GM12878 (cell line): ENCODE data around the gene GNL3. TPM values are rescaled to one million over a fixed set of nuclear protein-coding genes. Genes with fewer than 3 reads are reported as not detected.
A peak's percentile ranks its signal among the peaks of the same experiment; 100 is the strongest.

Source experiments
- ASH2L ChIP-seq: fragments of 300-600, 200-600 bp; sonication (generic); IDR thresholded peaks from 2 replicates; pipeline ENCODE4 v1.6.1; 2017; ENCODE audit warnings: low read depth, mild to moderate bottlenecking, borderline replicate concordance
- CBX5 ChIP-seq: sonication (generic); IDR thresholded peaks from 2 replicates; pipeline ENCODE4 v1.6.1; 2016; ENCODE audit warnings: low read depth, moderate library complexity, mild to moderate bottlenecking, inconsistent platforms
- CREB1 ChIP-seq: IDR thresholded peaks from 2 replicates; pipeline ENCODE4 v1.6.1; 2012; ENCODE audit warnings: low read depth, mild to moderate bottlenecking, inconsistent platforms
- GABPA ChIP-seq: IDR thresholded peaks from 2 replicates; pipeline ENCODE4 v1.6.1; 2014; ENCODE audit warnings: antibody characterized with exemption, low read depth, mild to moderate bottlenecking, inconsistent platforms
- HCFC1 ChIP-seq: fragments of 150-350 bp; IDR thresholded peaks from 2 replicates; pipeline ENCODE4 v1.6.1; 2014; ENCODE audit warnings: low read length
- JUND ChIP-seq: IDR thresholded peaks from 2 replicates; pipeline ENCODE4 v1.6.1; 2012; ENCODE audit warnings: low read depth, mild to moderate bottlenecking, low read length, improper control_type of control experiment, moderate library complexity
- NBN ChIP-seq: fragments of 450-650 bp; IDR thresholded peaks from 2 replicates; pipeline ENCODE4 v1.6.1; 2016
- NR2C1 ChIP-seq: fragments of 450-650 bp; IDR thresholded peaks from 2 replicates; pipeline ENCODE4 v1.6.1; 2017; ENCODE audit warnings: antibody characterized with exemption, mild to moderate bottlenecking, moderate library complexity
- NR2C2 ChIP-seq: IDR thresholded peaks from 2 replicates; pipeline ENCODE4 v1.6.1; 2011; ENCODE audit warnings: borderline replicate concordance, low read depth; ENCODE audit not compliant: control insufficient read depth, insufficient read length
- NR2F1 ChIP-seq: fragments of 450-650 bp; conservative IDR thresholded peaks from 2 replicates; pipeline ENCODE4 v1.6.1; 2017; ENCODE audit warnings: mild to moderate bottlenecking
- POLR2AphosphoS2 ChIP-seq: IDR thresholded peaks from 2 replicates; pipeline ENCODE4 v1.6.1; 2011; ENCODE audit warnings: low read depth, mild to moderate bottlenecking, low read length, improper control_type of control experiment, moderate library complexity
- POLR2AphosphoS5 ChIP-seq: IDR thresholded peaks from 2 replicates; pipeline ENCODE4 v1.6.1; 2011; ENCODE audit warnings: mild to moderate bottlenecking, low read length, inconsistent platforms
- RUNX3 ChIP-seq: IDR thresholded peaks from 2 replicates; pipeline ENCODE4 v1.6.1; 2012; ENCODE audit warnings: low read length, inconsistent platforms
- SP1 ChIP-seq: IDR thresholded peaks from one replicate; pipeline ENCODE4 v1.6.1; 2011; ENCODE audit warnings: low read depth, low read length
- SREBF2 ChIP-seq: IDR thresholded peaks from 2 replicates; pipeline ENCODE4 v1.6.1; 2012; ENCODE audit warnings: mild to moderate bottlenecking, low read length
- SUZ12 ChIP-seq: fragments of 200-600 bp; sonication (generic); IDR thresholded peaks from one replicate; pipeline ENCODE4 v1.6.1; 2018; ENCODE audit warnings: antibody characterized with exemption, mild to moderate bottlenecking; ENCODE audit not compliant: unreplicated experiment
- ZBTB4 ChIP-seq: fragments of 450-650 bp; formaldehyde crosslinking; IDR thresholded peaks from 2 replicates; pipeline ENCODE4 v1.4.0; 2022; ENCODE audit warnings: mild to moderate bottlenecking, moderate library complexity
- ZNF384 ChIP-seq: IDR thresholded peaks from 2 replicates; pipeline ENCODE4 v1.6.1; 2012; ENCODE audit warnings: low read depth, mild to moderate bottlenecking, low read length, improper control_type of control experiment, borderline replicate concordance
- polyA plus RNA-seq, 11 experiments: library from polyadenylated mRNA; depleted of rRNA in 4 of 11; unstranded in 6 of 11; stranded (reverse) in 5 of 11; fragments of >200 nt; fragmentation: Nextera tagmentation in 4 of 11; fragmentation: Illumina TruSeq in 1 of 11; extraction: Ambion mirVana in 4 of 11; extraction: Trizol in 1 of 11; gene quantifications; 1 replicate in 1 of 11; 2 replicates in 10 of 11; pipeline versions ENCODE4 v1.2.1 to v1.2.3, GENCODE V29; 2011 to 2016; ENCODE audit warnings: inconsistent platforms in 2 of 11, missing spikeins in 2 of 11, low read depth in 1 of 11
- total RNA-seq, 4 experiments: library from RNA; depleted of rRNA in 3 of 4; stranded (reverse); fragments of >200 nt in 3 of 4; fragmentation: Illumina TruSeq in 1 of 4; extraction: Trizol in 1 of 4; gene quantifications; 2 replicates each; pipeline versions ENCODE4 v1.2.1 to v1.2.3, GENCODE V29; 2013 to 2021
- TF ChIP-seq, protein P1 (sequence below): fragments of 450-650 bp; IDR thresholded peaks from 2 replicates; pipeline ENCODE4 v1.6.1; 2014; ENCODE audit warnings: mild to moderate bottlenecking
- TF ChIP-seq, protein P2 (sequence below), 3 experiments: IDR thresholded peaks in 2 of 3; conservative IDR thresholded peaks in 1 of 3; 2 replicates each; pipeline ENCODE4 v1.5.1; 2011; ENCODE audit warnings: low read depth in 3 of 3, low read length in 3 of 3, mild to moderate bottlenecking in 3 of 3, control low read depth in 2 of 3, moderate library complexity in 2 of 3, inconsistent platforms in 1 of 3, mixed read lengths in 1 of 3; ENCODE audit not compliant: control insufficient read depth in 2 of 3, insufficient read depth in 1 of 3; ENCODE audit errors: extremely low read depth in 1 of 3
- TF ChIP-seq, protein P3 (sequence below): IDR thresholded peaks from 2 replicates; pipeline ENCODE4 v1.6.1; 2012; ENCODE audit warnings: low read depth, low read length, improper control_type of control experiment
- TF ChIP-seq, protein P4 (sequence below): IDR thresholded peaks from 2 replicates; pipeline ENCODE4 v1.6.1; 2012; ENCODE audit warnings: low read depth, low read length, improper control_type of control experiment

GNL3 gene
- total and polyA plus RNA-seq, 10 of the 15 experiments (the other 5 are each of a cell fraction or from before 2014, with no cell fraction given) = 172 to 368 (median 257) TPM

- TF ChIP-seq ZBTB4 (CRISPR knock-in tag) (no peak), ASH2L (no peak), SP1 (no peak), NR2C2 (no peak), SREBF2 (no peak), HCFC1 (peak; percentile 75), GABPA (no peak), POLR2AphosphoS2 (peak; percentile 96), CBX5 (no peak), SUZ12 (no peak), ZNF384 (no peak; the same call in 1 of the 2 replicates), NBN (peak; percentile 84), NR2F1 (peak; percentile 62; the same call in 1 of the 2 replicates), CREB1 (peak; percentile 91), POLR2AphosphoS5 (peak; percentile 94), NR2C1 (no peak; the same call in 1 of the 2 replicates), RUNX3 (peak; percentile 70), JUND (no peak)
- TF ChIP-seq, protein P1, sequence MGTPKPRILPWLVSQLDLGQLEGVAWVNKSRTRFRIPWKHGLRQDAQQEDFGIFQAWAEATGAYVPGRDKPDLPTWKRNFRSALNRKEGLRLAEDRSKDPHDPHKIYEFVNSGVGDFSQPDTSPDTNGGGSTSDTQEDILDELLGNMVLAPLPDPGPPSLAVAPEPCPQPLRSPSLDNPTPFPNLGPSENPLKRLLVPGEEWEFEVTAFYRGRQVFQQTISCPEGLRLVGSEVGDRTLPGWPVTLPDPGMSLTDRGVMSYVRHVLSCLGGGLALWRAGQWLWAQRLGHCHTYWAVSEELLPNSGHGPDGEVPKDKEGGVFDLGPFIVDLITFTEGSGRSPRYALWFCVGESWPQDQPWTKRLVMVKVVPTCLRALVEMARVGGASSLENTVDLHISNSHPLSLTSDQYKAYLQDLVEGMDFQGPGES = 0 out of 2 replicates have a peak, but pooled peaks have one; percentile 10
- TF ChIP-seq, protein P2, sequence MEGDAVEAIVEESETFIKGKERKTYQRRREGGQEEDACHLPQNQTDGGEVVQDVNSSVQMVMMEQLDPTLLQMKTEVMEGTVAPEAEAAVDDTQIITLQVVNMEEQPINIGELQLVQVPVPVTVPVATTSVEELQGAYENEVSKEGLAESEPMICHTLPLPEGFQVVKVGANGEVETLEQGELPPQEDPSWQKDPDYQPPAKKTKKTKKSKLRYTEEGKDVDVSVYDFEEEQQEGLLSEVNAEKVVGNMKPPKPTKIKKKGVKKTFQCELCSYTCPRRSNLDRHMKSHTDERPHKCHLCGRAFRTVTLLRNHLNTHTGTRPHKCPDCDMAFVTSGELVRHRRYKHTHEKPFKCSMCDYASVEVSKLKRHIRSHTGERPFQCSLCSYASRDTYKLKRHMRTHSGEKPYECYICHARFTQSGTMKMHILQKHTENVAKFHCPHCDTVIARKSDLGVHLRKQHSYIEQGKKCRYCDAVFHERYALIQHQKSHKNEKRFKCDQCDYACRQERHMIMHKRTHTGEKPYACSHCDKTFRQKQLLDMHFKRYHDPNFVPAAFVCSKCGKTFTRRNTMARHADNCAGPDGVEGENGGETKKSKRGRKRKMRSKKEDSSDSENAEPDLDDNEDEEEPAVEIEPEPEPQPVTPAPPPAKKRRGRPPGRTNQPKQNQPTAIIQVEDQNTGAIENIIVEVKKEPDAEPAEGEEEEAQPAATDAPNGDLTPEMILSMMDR (IDR thresholded peaks at IDR 0.05 in 2 of 3, conservative IDR thresholded peaks at IDR 0.05 in 1 of 3; ENCODE audit: control insufficient read depth in 2 of 3, extremely low read depth in 1 of 3, insufficient read depth in 1 of 3, low read depth in 3 of 3, low read length in 3 of 3) = no peak
- TF ChIP-seq, protein P3, sequence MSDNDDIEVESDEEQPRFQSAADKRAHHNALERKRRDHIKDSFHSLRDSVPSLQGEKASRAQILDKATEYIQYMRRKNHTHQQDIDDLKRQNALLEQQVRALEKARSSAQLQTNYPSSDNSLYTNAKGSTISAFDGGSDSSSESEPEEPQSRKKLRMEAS = peak; percentile 100
- TF ChIP-seq, protein P4, sequence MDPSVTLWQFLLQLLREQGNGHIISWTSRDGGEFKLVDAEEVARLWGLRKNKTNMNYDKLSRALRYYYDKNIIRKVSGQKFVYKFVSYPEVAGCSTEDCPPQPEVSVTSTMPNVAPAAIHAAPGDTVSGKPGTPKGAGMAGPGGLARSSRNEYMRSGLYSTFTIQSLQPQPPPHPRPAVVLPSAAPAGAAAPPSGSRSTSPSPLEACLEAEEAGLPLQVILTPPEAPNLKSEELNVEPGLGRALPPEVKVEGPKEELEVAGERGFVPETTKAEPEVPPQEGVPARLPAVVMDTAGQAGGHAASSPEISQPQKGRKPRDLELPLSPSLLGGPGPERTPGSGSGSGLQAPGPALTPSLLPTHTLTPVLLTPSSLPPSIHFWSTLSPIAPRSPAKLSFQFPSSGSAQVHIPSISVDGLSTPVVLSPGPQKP = peak; percentile 30; the same call in 1 of the 2 replicates
Observed at GRCh38 chr3:52685709-52686691, at the start of gene GNL3, which contains the start of gene PBRM1 (continued).
